ENCODE results near the gene FARP1.

FARP1 gene

DNA sequence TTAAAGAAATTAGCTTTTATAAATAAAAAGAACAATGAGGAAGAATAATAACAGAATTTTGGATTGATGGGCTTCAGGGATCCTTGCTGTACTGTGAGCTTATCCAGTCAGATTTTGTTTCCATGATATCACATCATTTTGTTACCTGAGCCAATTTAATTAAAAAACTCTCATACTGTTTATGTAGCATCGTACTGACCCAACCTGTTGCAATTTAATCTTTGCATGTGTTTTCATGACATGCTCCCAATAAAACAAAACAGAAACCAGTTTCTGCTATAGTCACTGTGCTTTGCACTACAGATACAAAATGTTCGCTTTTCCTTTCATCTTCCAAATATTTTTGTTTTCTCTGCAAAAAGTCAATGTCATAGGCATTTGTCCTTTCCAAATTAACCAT lies 143.9 kb downstream of the FARP1 start:
- DNase-seq (ENCODE audit: low read depth): no peak

DNA sequence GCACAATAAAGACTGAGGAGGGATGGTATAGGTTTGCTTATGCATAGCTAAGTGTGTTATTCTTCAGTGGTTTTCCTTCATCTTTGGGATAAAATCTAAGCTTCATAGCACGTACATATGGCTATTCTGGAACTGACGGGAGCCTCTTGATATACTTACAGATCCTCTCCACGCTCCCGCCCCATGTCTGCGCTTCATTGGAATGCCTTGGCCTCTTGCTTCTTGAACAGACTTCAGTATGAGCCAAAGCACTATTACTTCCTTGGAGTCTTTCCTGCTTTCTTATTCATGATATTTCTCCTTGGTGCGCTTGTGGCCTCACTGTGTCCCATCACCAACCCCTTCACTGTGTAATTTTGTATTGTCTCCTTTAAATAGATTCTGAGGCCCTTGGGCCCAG lies 145.3 kb downstream of the FARP1 start:
- DNase-seq (ENCODE audit: low read depth): no peak

DNA sequence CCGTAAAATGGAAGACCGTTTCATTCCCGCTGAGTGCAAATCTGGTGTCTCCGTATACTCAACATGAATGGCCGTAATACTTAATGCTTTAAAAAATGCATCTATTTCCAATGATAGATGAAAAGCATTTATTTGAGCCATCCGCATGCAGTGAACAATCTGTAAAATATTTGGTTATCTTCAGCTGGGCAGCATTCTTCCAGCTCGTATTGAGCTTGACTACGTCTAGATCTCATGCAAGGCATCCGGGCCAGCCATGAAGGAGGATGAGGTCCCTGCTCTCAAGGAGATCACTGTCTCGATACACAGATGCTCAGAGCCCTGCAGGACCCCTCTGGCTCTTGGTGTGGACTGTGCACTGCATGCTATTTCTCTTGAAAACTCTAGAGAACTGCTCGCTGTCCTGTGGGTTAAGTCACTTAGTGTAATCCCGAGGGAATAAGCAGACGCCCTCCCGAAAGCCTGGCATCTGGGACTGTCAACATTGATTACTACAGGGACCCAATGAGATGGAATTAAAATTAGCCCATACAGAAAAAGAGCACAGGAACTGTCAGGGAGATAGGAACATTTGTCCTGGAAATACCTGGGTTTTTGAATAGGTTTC lies 146.5 kb downstream of the FARP1 start:
- DNase-seq (ENCODE audit: low read depth): no peak

GRCh38 chr13:98290261-98290660 lies 147.4 kb downstream of the FARP1 start:
- no peak for DNase-seq (ENCODE audit: low read depth)

- no peak for DNase-seq (ENCODE audit: low read depth)
Measured at GRCh38 chr13:98291658-98292057, 148.8 kb downstream of the FARP1 start.

- DNase-seq (ENCODE audit: low read depth): no peak
Measured at GRCh38 chr13:98293103-98293502, 150.2 kb downstream of the FARP1 start.

- no peak for DNase-seq (ENCODE audit: low read depth)
Measured at GRCh38 chr13:98293570-98294142, 150.8 kb downstream of the FARP1 start.

GRCh38 chr13:98295371-98295770 lies 152.5 kb downstream of the FARP1 start:
- DNase-seq (ENCODE audit: low read depth): no peak

GRCh38 chr13:98297051-98297450 lies 154.2 kb downstream of the FARP1 start:
- DNase-seq (ENCODE audit: low read depth): no peak

- DNase-seq (ENCODE audit: low read depth): no peak
Measured at GRCh38 chr13:98297745-98298144, 154.9 kb downstream of the FARP1 start.

- DNase-seq (ENCODE audit: low read depth): no peak
Measured at GRCh38 chr13:98298599-98298998, 155.7 kb downstream of the FARP1 start.

- DNase-seq (ENCODE audit: low read depth): no peak
Measured at GRCh38 chr13:98299235-98299965, 156.5 kb downstream of the FARP1 start.

- no peak for DNase-seq (ENCODE audit: low read depth)
Measured at GRCh38 chr13:98299966-98300350, 157.1 kb downstream of the FARP1 start.

GRCh38 chr13:98300956-98301641 lies 158.2 kb downstream of the FARP1 start:
- DNase-seq (ENCODE audit: low read depth): no peak

DNA sequence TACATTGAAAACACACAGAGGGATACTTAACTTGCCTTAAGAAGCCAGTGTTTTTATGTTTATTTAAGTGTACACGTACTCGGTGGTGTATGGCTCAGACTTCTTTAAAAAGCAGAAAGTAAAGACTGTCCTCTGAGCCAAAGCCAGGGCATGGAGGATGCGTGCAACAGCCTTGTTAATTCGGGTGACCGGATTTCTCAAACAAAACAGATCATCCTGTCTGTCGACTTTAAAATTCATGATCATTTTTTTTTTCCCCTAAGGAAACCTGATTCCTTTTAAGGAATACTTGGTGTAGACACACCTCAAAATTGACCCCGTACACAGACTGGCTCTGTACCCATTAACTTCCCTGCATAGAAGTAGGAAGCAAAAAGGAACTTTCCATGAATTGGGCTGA lies 158.8 kb downstream of the FARP1 start:
- DNase-seq (ENCODE audit: low read depth): no peak

- DNase-seq (ENCODE audit: low read depth): no peak
Measured at GRCh38 chr13:98303858-98304257, 161.0 kb downstream of the FARP1 start.

DNA sequence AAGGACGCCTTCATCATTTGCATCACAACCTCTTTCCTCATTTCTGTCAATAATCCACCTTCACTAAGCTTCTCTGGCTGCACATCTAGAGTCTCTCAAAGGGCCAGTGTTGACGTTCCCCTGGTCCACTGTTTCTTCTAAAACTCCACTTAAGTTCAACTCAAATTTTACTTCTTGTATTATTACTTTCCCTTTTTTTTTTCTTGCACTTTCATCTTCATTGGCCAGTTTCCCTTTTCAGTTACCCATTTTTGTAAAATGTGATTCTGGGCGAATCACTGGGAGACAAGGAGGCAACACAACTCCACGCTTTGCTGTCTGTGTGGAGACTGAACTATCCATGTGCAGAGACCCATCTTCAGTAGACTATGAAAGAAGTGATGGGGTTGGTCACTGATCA lies 162.8 kb downstream of the FARP1 start:
- no peak for DNase-seq (ENCODE audit: low read depth)

DNA sequence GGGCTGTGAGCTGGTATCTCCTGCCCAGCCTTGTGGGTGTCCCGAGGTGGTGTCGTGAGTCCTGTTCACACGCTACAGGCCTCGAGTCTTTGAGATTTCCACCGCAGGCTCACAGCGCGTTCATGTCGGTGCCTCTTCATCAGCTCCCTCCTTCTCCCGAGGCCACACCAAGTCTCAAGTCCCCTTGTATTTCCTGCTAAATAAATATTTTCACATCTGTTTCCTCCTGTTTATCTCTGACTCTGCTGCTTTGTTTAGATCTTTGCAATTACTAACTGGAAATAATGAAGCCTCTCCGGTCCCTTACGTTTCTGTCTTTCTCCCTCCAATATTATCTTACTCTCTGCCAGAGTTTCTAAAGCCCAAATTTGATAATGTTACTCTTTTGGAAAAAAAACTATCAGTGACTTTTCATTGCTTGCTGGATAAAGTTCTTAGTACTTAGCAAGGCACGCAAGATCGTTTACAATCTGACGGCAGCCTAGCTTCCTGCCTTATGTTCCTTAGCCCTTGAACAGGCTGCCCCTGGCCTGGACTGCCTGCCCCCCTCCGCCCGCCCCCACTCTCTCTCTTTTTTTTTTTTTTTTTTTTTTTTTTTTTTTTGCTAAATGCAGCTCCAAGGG lies 164.7 kb downstream of the FARP1 start:
- no peak for DNase-seq (ENCODE audit: low read depth)

DNA sequence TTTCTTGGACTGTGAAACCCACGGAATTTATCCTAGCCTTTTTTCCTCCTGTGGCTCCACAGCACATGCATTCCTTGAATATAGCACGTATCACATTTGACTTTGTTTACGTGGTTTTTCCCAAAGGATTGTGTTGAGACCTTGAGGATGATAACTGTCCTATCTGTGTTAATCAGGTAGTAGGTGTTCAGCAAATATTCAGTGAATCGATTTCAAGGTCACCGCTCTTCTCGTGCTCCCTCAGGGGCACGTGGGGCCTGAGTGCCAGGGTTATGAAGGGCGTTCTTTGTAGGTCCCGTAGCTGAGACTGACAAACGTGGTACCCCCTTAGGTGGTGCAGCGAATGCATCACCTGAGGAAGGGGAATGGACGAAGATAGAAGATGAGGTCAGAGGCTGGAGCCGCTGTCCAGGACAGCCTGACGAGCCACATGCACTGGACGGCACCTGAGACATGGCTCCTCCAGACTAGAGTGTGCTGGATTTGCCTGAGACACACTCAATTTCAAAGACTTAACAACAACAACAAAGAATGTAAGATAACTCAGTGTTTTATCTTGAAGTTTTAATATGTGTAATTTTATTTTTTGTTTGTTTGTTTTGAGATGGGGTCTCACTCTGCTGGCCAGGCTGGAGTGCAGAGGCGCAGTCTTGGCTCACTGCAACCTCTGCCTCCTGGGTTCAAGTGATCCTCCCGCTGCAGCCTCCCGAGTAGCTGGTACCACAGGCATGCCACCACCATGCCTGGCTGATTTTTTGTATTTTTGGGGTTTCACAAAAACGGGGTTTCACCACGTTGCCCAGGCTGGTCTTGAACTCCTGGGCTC lies 165.4 kb downstream of the FARP1 start:
- no peak for DNase-seq (ENCODE audit: low read depth)

DNA sequence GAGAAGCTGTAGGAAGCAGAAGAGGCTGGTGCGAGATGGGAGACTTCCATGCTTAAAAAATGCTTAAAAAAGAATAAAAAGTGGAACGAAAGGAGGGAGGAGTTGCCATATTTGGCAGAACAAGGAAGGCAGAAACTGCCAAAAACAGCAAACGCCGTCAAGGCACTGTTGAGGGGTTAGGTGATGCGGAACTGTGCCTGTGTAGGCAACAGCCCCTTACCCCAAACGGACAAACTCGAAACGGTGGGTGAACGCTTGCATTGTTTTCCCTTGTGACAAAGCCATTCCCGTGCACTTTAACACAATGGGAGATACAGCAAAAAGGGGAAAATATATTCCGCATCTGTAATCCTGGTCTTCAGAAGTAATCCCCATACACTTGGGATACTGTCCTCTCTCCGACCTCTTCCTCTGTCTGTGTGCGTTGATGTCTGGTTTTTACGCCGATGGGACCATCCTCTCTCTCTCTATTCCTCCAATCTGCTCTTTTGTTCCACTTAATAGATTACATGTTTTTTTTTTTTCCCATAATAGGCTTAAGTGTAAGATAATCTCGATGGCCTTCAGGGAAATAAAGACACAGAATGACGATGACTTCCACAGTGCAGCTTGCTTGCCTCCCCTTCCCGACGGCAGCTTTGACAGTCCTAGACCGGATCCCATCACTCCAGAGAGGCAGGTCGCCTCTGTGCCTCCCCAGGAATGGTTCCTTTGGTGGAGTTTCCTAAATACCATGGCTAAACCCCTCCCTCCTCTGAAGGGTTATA lies 166.9 kb downstream of the FARP1 start:
- DNase-seq (ENCODE audit: low read depth): no peak
